Measurements from ENCODE around the gene COL5A1. TPM values are rescaled to one million over a fixed set of nuclear protein-coding genes. Genes with fewer than 3 reads are reported as not detected.

Gene COL5A1
- total and polyA plus RNA-seq, 11 donors, result 7.6 to 91.3 (median 13.4) TPM

GRCh38 chr9:134752471-134753168 is 111.0 kb downstream of the COL5A1 start:
- TF ChIP-seq POLR2A (IDR thresholded peaks at IDR 0.05), result no peak
- TF ChIP-seq, protein P1, sequence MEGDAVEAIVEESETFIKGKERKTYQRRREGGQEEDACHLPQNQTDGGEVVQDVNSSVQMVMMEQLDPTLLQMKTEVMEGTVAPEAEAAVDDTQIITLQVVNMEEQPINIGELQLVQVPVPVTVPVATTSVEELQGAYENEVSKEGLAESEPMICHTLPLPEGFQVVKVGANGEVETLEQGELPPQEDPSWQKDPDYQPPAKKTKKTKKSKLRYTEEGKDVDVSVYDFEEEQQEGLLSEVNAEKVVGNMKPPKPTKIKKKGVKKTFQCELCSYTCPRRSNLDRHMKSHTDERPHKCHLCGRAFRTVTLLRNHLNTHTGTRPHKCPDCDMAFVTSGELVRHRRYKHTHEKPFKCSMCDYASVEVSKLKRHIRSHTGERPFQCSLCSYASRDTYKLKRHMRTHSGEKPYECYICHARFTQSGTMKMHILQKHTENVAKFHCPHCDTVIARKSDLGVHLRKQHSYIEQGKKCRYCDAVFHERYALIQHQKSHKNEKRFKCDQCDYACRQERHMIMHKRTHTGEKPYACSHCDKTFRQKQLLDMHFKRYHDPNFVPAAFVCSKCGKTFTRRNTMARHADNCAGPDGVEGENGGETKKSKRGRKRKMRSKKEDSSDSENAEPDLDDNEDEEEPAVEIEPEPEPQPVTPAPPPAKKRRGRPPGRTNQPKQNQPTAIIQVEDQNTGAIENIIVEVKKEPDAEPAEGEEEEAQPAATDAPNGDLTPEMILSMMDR (IDR thresholded peaks at IDR 0.05), result no peak
- no peak overlapping the region for H3K4me3 ChIP-seq
- H3K27ac ChIP-seq, result no peak overlapping the region
- no peak for DNase-seq
- no peak for ATAC-seq
- H3K9me3 ChIP-seq, result no peaks in the 10 kb centered on the region
- WGBS, 4 donors, result 88 to 93% (median 91%) methylated on average over 15 to 16 of the region's 16 CpGs
- no peaks in the 10 kb centered on the region for H3K4me1 ChIP-seq
- no peaks in the 10 kb centered on the region for H3K27me3 ChIP-seq
- peaks cover 0 to 73% (median 6%) of the 10 kb centered on the region in 9 donors for H3K36me3 ChIP-seq
- intact Hi-C loops (cut with DNase I), result no loop called here

- ATAC-seq (no peak), DNase-seq (no peak)
- 94 to 97% (median 95%) methylated on average over 8 to 11 of the region's 11 CpGs for WGBS, 4 donors
- H3K9me3 ChIP-seq, result no peaks in the 10 kb centered on the region
- H3K4me1 ChIP-seq, result no peaks in the 10 kb centered on the region
- H3K27ac ChIP-seq, result no peak overlapping the region
- H3K36me3 ChIP-seq, result peaks cover 0 to 71% (median 4%) of the 10 kb centered on the region in 9 donors
- intact Hi-C loops (cut with DNase I), result no loop called here
- no peak for TF ChIP-seq POLR2A (IDR thresholded peaks at IDR 0.05)
- TF ChIP-seq, protein P1 (IDR thresholded peaks at IDR 0.05), result no peak
- H3K27me3 ChIP-seq, result no peaks in the 10 kb centered on the region
- no peak overlapping the region for H3K4me3 ChIP-seq
Measured at GRCh38 chr9:134753191-134753590, 111.6 kb downstream of the COL5A1 start.

DNA sequence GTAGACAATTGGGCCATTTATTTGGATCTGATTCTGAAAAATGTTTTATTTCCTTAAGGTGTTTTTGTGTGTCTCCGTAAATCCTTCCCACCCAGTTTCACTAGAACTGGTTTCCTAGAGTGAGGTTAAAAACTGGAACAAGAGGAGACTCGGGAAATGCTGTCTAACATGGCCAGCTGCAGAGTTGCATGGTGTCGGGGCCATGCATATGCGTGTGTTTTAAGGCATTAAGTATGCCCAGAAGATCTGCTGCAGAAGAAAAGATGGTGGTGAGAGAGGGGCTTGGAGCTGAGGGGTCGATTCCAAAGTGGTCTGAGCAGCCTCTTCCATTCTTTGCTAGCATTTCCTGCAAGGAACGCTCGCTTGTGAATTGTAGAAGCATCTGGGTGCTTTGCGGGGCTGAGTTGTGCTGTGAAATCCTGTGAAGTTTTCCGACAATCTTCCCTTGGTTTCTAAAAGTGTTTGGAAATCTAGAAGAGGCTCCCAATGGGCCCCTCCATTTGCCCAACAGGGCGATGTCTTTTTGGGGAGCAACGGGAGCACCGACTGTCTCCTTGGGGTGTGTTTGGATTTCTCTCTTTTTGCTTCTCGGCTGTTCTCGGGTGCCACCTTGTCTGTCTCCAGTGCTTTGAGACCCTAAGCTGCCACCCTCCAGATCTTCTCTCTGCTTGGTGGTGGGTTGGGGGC is 113.8 kb downstream of the COL5A1 start:
- Histone ChIP-seq H3K27me3 (no peaks in the 10 kb centered on the region), H3K9me3 (no peaks in the 10 kb centered on the region), H3K27ac (no peak overlapping the region), H3K4me1 (no peaks in the 10 kb centered on the region), H3K36me3 (peaks cover 0 to 68% (median 4%) of the 10 kb centered on the region in 9 donors), H3K4me3 (no peak overlapping the region)
- DNase-seq (no peak), ATAC-seq (no peak)
- intact Hi-C loops (cut with DNase I), result no loop called here
- WGBS, 4 donors, result 87 to 94% (median 93%) methylated on average over 14 of the region's 14 CpGs
- TF ChIP-seq, protein P1 (IDR thresholded peaks at IDR 0.05), result no peak
- TF ChIP-seq POLR2A (IDR thresholded peaks at IDR 0.05), result no peak

GRCh38 chr9:134756098-134756497 is 114.5 kb downstream of the COL5A1 start:
- Histone ChIP-seq H3K36me3 (peaks cover 0 to 65% (median 4%) of the 10 kb centered on the region in 9 donors), H3K4me3 (no peak overlapping the region), H3K4me1 (no peaks in the 10 kb centered on the region), H3K27ac (no peak overlapping the region), H3K27me3 (no peaks in the 10 kb centered on the region), H3K9me3 (no peaks in the 10 kb centered on the region)
- intact Hi-C loops (cut with DNase I), result no loop called here
- 89 to 95% (median 89%) methylated on average over 8 to 10 of the region's 10 CpGs for WGBS, 4 donors
- DNase-seq (no peak), ATAC-seq (no peak)
- TF ChIP-seq, protein P1 (IDR thresholded peaks at IDR 0.05), result no peak
- TF ChIP-seq POLR2A (IDR thresholded peaks at IDR 0.05), result no peak

Measured in heart left ventricle (tissue), 16 donors.